ENCODE results near the gene ADRB2. TPM values are rescaled to one million over a fixed set of nuclear protein-coding genes. Genes with fewer than 3 reads are reported as not detected.

ADRB2 gene
- total and polyA plus RNA-seq, 12 donors: 1.8 to 7.8 (median 4.4) TPM

DNA sequence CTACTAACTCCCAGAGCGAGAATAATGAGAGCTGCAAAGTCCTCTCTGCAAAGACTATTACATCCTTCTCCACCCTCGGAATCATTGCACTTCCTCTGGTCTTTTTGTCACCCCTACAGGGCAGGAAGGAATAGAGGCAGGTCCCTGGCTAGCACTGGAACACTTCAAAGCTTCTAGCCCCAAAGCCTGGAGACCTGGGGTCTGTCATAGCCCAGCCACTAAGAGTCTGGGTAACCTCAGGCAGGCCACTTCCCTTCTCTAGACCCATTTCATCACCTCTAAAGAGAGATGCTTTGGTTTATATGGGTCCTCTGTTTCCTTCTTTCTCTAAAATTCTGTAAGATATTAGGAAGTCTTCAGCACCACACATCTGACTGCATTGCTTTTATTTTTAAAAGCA, 6.7 kb downstream of the ADRB2 start:
- 12 to 21% methylated on average over 2 of the region's 2 CpGs for WGBS, 2 donors
- peak overlapping the region in 9 of 10 donors; percentile 9 to 97 (median 65) for H3K27ac ChIP-seq
- ATAC-seq (peak in 4 of 8 donors; percentile 10 to 22 (median 17)), DNase-seq (no peak)
- peaks cover 0 to 81% (median 59%) of the 10 kb centered on the region in 9 donors for H3K4me1 ChIP-seq
- H3K36me3 ChIP-seq: no peaks in the 10 kb centered on the region
- no peaks in the 10 kb centered on the region for H3K27me3 ChIP-seq
- H3K4me3 ChIP-seq: peak overlapping the region in 2 of 10 donors; percentile 75 to 76
- no peaks in the 10 kb centered on the region for H3K9me3 ChIP-seq
- intact Hi-C loops (cut with DNase I): loop anchor here in 2 of 10 donors (5.0 to 10.0 kb wide), 2 partner anchors 34 to 122 kb away; no protein-coding TSS in a partner anchor
- no peak for TF ChIP-seq CTCF (IDR thresholded peaks at IDR 0.05)

GRCh38 chr5:148833925-148834324, 7.5 kb downstream of the ADRB2 start:
- H3K4me1 ChIP-seq: peaks cover 0 to 75% (median 57%) of the 10 kb centered on the region in 9 donors
- H3K36me3 ChIP-seq: no peaks in the 10 kb centered on the region
- H3K27me3 ChIP-seq: no peaks in the 10 kb centered on the region
- no peaks in the 10 kb centered on the region for H3K9me3 ChIP-seq
- intact Hi-C loops (cut with DNase I): loop anchor here in 2 of 10 donors (5.0 to 10.0 kb wide), 2 partner anchors 33 to 121 kb away; no protein-coding TSS in a partner anchor
- TF ChIP-seq CTCF (IDR thresholded peaks at IDR 0.05): no peak
- no peak overlapping the region for H3K4me3 ChIP-seq
- 39 to 75% methylated on average over 2 of the region's 2 CpGs for WGBS, 2 donors
- no peak for DNase-seq
- H3K27ac ChIP-seq: peak overlapping the region in 4 of 10 donors; percentile 0 to 42 (median 30)
- no peak for ATAC-seq

DNA sequence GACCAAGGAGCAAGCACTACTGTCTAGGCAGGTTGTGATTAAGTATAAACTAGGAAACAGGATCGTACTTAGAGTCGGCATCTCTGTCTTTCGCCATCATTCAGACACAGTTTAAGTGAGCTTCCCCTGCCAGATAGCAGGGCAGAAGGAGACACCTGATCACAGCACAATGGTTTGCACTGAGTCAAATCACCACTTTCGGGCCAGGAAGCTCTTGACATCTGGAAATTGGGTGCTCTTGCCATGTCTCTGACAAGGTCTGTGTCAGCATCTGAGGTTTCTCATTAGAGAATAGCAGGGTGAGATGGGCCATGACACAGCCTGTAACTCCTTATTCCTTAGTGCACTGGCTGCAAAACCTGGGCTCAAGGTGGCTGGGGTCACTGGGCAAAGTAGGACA, 8.3 kb downstream of the ADRB2 start:
- no peak for DNase-seq
- Histone ChIP-seq H3K4me3 (no peak overlapping the region), H3K9me3 (no peaks in the 10 kb centered on the region), H3K36me3 (no peaks in the 10 kb centered on the region), H3K27ac (peak overlapping the region in 5 of 10 donors; percentile 0 to 42 (median 30)), H3K27me3 (no peaks in the 10 kb centered on the region), H3K4me1 (peaks cover 0 to 78% (median 50%) of the 10 kb centered on the region in 9 donors)
- peak in 2 of 8 donors; percentile 7 to 16 for ATAC-seq
- TF ChIP-seq CTCF (IDR thresholded peaks at IDR 0.05): no peak
- 70 to 71% methylated on average over 4 of the region's 4 CpGs for WGBS, 2 donors
- intact Hi-C loops (cut with DNase I): loop anchor here in 2 of 10 donors (5.0 to 10.0 kb wide), 2 partner anchors 33 to 120 kb away; no protein-coding TSS in a partner anchor

- ATAC-seq: no peak
- H3K4me1 ChIP-seq: peaks cover 0 to 66% (median 43%) of the 10 kb centered on the region in 9 donors
- DNase-seq: no peak
- no peak overlapping the region for H3K4me3 ChIP-seq
- no peak overlapping the region for H3K27ac ChIP-seq
- H3K27me3 ChIP-seq: no peaks in the 10 kb centered on the region
- H3K36me3 ChIP-seq: no peaks in the 10 kb centered on the region
- 89 to 90% methylated on average over 11 of the region's 11 CpGs for WGBS, 2 donors
- TF ChIP-seq CTCF (IDR thresholded peaks at IDR 0.05): no peak
- H3K9me3 ChIP-seq: no peaks in the 10 kb centered on the region
- intact Hi-C loops (cut with DNase I): loop anchor here in 1 of 10 donors (10.0 kb wide), 1 partner anchor 118 kb away; no protein-coding TSS in a partner anchor
Observed at GRCh38 chr5:148836272-148837250, 10.2 kb downstream of the ADRB2 start.
